ENCODE results near the gene NR2C1.

Gene NR2C1

DNA sequence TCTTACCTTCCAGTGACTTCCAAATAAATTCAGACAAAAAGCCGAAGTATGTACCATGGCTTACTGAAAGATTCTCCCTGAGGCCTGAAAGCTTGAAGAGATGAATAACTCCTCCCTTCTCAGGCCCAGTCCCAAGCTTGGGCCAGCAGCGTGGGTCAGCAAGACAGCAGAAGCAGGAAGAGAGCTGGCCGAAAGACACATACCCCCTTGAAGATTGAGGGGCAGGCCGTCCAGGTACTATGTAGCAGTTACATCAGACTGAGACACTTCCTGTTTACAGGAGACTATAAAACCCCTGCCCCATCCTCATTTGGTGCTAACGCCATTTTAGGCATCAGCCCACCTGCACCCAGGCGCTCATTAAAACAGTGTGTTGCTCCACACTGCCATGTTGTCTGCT lies 84.9 kb downstream of the NR2C1 start:
- CTCF ChIA-PET = no interaction called here
- POLR2A ChIA-PET = interaction anchor here (1.9 kb wide), 1 partner anchor 15 kb away, joined by 6 read pairs; the partner anchor contains the start of gene NDUFA12
- Histone ChIP-seq H3K9me3 (ENCODE audit: control insufficient read depth, insufficient read depth, low read depth, low read length) (no peaks in the 10 kb centered on the region), H3K27ac (ENCODE audit: extremely low read depth, low read depth, low read length) (no peak overlapping the region), H3K4me1 (ENCODE audit: control insufficient read depth, insufficient read depth, low read length) (no peaks in the 10 kb centered on the region), H3K4me3 (ENCODE audit: low read depth, low read length) (no peak overlapping the region), H3K36me3 (ENCODE audit: control insufficient read depth in 2 of 2, insufficient read depth in 1 of 2, low read length in 2 of 2) (peaks cover 3 to 14% of the 10 kb centered on the region in 2 experiments; a peak in 2 of 3 replicates)
- TF ChIP-seq, protein P1, sequence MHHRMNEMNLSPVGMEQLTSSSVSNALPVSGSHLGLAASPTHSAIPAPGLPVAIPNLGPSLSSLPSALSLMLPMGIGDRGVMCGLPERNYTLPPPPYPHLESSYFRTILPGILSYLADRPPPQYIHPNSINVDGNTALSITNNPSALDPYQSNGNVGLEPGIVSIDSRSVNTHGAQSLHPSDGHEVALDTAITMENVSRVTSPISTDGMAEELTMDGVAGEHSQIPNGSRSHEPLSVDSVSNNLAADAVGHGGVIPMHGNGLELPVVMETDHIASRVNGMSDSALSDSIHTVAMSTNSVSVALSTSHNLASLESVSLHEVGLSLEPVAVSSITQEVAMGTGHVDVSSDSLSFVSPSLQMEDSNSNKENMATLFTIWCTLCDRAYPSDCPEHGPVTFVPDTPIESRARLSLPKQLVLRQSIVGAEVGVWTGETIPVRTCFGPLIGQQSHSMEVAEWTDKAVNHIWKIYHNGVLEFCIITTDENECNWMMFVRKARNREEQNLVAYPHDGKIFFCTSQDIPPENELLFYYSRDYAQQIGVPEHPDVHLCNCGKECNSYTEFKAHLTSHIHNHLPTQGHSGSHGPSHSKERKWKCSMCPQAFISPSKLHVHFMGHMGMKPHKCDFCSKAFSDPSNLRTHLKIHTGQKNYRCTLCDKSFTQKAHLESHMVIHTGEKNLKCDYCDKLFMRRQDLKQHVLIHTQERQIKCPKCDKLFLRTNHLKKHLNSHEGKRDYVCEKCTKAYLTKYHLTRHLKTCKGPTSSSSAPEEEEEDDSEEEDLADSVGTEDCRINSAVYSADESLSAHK (tag by site-specific recombination; IDR thresholded peaks at IDR 0.05) = no peak
- TF ChIP-seq ZNF626 (tag by site-specific recombination; IDR thresholded peaks at IDR 0.05) (no peak), ZNF214 (tag by site-specific recombination; IDR thresholded peaks at IDR 0.05; ENCODE audit: borderline replicate concordance) (no peak), YY2 (tag by site-specific recombination; IDR thresholded peaks at IDR 0.05) (no peak), MEIS1 (CRISPR knock-in tag; IDR thresholded peaks at IDR 0.05; ENCODE audit: borderline replicate concordance) (no peak), GLI4 (tag by site-specific recombination; IDR thresholded peaks at IDR 0.05) (no peak), ZNF426 (tag by site-specific recombination; IDR thresholded peaks at IDR 0.05) (no peak), ZNF785 (tag by site-specific recombination; IDR thresholded peaks at IDR 0.05) (no peak), ZNF792 (tag by site-specific recombination; IDR thresholded peaks at IDR 0.05) (no peak), ZNF423 (tag by site-specific recombination; IDR thresholded peaks at IDR 0.05) (no peak), ZNF133 (tag by site-specific recombination; IDR thresholded peaks at IDR 0.05) (no peak), ZNF768 (tag by site-specific recombination; IDR thresholded peaks at IDR 0.05) (no peak), ZNF416 (tag by site-specific recombination; IDR thresholded peaks at IDR 0.05) (no peak), ZNF529 (tag by site-specific recombination; IDR thresholded peaks at IDR 0.05; ENCODE audit: insufficient replicate concordance) (no peak), ZBTB1 (tag by site-specific recombination; IDR thresholded peaks at IDR 0.05) (no peak), ZNF223 (tag by site-specific recombination; IDR thresholded peaks at IDR 0.05) (no peak)
- TF ChIP-seq, protein P2, sequence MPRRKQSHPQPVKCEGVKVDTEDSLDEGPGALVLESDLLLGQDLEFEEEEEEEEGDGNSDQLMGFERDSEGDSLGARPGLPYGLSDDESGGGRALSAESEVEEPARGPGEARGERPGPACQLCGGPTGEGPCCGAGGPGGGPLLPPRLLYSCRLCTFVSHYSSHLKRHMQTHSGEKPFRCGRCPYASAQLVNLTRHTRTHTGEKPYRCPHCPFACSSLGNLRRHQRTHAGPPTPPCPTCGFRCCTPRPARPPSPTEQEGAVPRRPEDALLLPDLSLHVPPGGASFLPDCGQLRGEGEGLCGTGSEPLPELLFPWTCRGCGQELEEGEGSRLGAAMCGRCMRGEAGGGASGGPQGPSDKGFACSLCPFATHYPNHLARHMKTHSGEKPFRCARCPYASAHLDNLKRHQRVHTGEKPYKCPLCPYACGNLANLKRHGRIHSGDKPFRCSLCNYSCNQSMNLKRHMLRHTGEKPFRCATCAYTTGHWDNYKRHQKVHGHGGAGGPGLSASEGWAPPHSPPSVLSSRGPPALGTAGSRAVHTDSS (tag by site-specific recombination; IDR thresholded peaks at IDR 0.05) = no peak
- TF ChIP-seq, protein P3, sequence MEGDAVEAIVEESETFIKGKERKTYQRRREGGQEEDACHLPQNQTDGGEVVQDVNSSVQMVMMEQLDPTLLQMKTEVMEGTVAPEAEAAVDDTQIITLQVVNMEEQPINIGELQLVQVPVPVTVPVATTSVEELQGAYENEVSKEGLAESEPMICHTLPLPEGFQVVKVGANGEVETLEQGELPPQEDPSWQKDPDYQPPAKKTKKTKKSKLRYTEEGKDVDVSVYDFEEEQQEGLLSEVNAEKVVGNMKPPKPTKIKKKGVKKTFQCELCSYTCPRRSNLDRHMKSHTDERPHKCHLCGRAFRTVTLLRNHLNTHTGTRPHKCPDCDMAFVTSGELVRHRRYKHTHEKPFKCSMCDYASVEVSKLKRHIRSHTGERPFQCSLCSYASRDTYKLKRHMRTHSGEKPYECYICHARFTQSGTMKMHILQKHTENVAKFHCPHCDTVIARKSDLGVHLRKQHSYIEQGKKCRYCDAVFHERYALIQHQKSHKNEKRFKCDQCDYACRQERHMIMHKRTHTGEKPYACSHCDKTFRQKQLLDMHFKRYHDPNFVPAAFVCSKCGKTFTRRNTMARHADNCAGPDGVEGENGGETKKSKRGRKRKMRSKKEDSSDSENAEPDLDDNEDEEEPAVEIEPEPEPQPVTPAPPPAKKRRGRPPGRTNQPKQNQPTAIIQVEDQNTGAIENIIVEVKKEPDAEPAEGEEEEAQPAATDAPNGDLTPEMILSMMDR (tag by site-specific recombination; IDR thresholded peaks at IDR 0.05) = no peak

DNA sequence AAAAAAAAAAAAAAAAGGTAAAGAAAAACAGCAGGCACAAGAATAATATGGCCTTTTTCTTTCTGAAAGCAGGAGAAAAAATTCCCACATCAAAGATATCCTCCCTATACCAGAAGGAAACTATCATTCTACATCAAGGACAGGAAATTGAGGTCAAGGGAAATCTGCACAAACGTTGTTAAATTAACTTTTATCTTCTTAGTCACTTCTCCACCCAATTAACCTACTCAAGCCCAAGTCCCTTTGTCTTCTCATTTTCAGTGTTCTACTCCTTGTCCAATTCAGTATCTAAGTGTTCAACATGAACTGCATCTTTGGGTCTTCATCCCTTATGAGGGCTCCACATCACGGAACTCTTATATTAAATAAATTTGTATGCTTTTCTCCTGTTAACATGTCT lies 85.6 kb downstream of the NR2C1 start:
- Histone ChIP-seq H3K36me3 (ENCODE audit: control insufficient read depth in 2 of 2, insufficient read depth in 1 of 2, low read length in 2 of 2) (peaks cover 0 to 14% of the 10 kb centered on the region in 2 experiments; a peak in 2 of 3 replicates), H3K4me1 (ENCODE audit: control insufficient read depth, insufficient read depth, low read length) (no peaks in the 10 kb centered on the region), H3K4me3 (ENCODE audit: low read depth, low read length) (no peak overlapping the region), H3K27ac (ENCODE audit: extremely low read depth, low read depth, low read length) (no peak overlapping the region), H3K9me3 (ENCODE audit: control insufficient read depth, insufficient read depth, low read depth, low read length) (no peaks in the 10 kb centered on the region)
- CTCF ChIA-PET = no interaction called here
- POLR2A ChIA-PET = no interaction called here
- no peak for TF ChIP-seq ZNF248 (tag by site-specific recombination; IDR thresholded peaks at IDR 0.05)
- no peak for TF ChIP-seq KLF8 (tag by site-specific recombination; IDR thresholded peaks at IDR 0.05)
- no peak for TF ChIP-seq BCL11A (tag by site-specific recombination; IDR thresholded peaks at IDR 0.05; ENCODE audit: low read depth)

All from HEK293 (cell line).